HepG2 (cell line): ENCODE measurements around the gene FAAP100. TPM values are rescaled to one million over a fixed set of nuclear protein-coding genes. Genes with fewer than 3 reads are reported as not detected.
A peak's percentile ranks its signal among the peaks of the same experiment; 100 is the strongest.

ENCODE experiments used
- GABPA ChIP-seq, 2 experiments: IDR thresholded peaks; 2 replicates each; pipeline ENCODE4 v1.6.1; 2011 to 2016; ENCODE audit warnings: low read depth in 2 of 2, low read length in 1 of 2, missing biosample characterization in 1 of 2, missing genetic modification characterization in 1 of 2
- GMEB1 ChIP-seq: sonication (generic); formaldehyde crosslinking; IDR thresholded peaks from 2 replicates; pipeline ENCODE4 v1.5.1; 2020; ENCODE audit warnings: missing genetic modification reagents, mild to moderate bottlenecking, borderline replicate concordance
- HMGXB4 ChIP-seq, 2 experiments: sonication (generic) in 1 of 2; formaldehyde crosslinking in 1 of 2; IDR thresholded peaks; 2 replicates each; pipeline versions ENCODE4 v1.4.0 to v1.6.1; 2018 to 2020; ENCODE audit warnings: missing genetic modification reagents in 2 of 2, borderline replicate concordance in 1 of 2, low read depth in 1 of 2, mild to moderate bottlenecking in 1 of 2, missing biosample characterization in 1 of 2
- HOMEZ ChIP-seq: IDR thresholded peaks from 2 replicates; pipeline ENCODE4 v1.6.1; 2016; ENCODE audit warnings: low read depth
- ISL2 ChIP-seq: sonication (generic); formaldehyde crosslinking; IDR thresholded peaks from 2 replicates; pipeline ENCODE4 v1.5.0; 2020; ENCODE audit warnings: missing genetic modification reagents
- KAT8 ChIP-seq: IDR thresholded peaks from 2 replicates; pipeline ENCODE4 v1.6.1; 2016; ENCODE audit warnings: missing genetic modification reagents, missing compliant biosample characterization
- NRL ChIP-seq: sonication (generic); formaldehyde crosslinking; IDR thresholded peaks from 2 replicates; pipeline ENCODE4 v1.5.0; 2020; ENCODE audit warnings: missing genetic modification reagents, mild to moderate bottlenecking, moderate library complexity, borderline replicate concordance
- SMYD3 ChIP-seq: sonication (generic); formaldehyde crosslinking; IDR thresholded peaks from 2 replicates; pipeline ENCODE4 v1.8.1; 2023; ENCODE audit warnings: mild to moderate bottlenecking, missing genetic modification reagents
- SRSF1 ChIP-seq: fragments of 200-400 bp; formaldehyde crosslinking; optimal IDR thresholded peaks from 2 replicates; pipeline ENCODE3; 2017; ENCODE audit warnings: mild to moderate bottlenecking, low read depth, low read length, moderate library complexity
- TEAD3 ChIP-seq: optimal IDR thresholded peaks from 2 replicates; pipeline ENCODE3; 2016; ENCODE audit warnings: borderline replicate concordance
- ZBTB20 ChIP-seq: sonication (generic); formaldehyde crosslinking; IDR thresholded peaks from 2 replicates; pipeline ENCODE4 v1.8.1; 2023; ENCODE audit warnings: missing genetic modification reagents, low read depth, mild to moderate bottlenecking, borderline replicate concordance
- ZFP90 ChIP-seq: sonication (generic); formaldehyde crosslinking; IDR thresholded peaks from 2 replicates; pipeline ENCODE4 v1.8.0; 2022; ENCODE audit warnings: missing genetic modification reagents, mild to moderate bottlenecking, inconsistent platforms, borderline replicate concordance
- ZFX ChIP-seq: sonication (generic); formaldehyde crosslinking; IDR thresholded peaks from 2 replicates; pipeline ENCODE4 v1.4.0; 2020; ENCODE audit warnings: mild to moderate bottlenecking, low read depth, missing genetic modification reagents, moderate library complexity
- ZNF124 ChIP-seq: sonication (generic); formaldehyde crosslinking; IDR thresholded peaks from 2 replicates; pipeline ENCODE4 v1.4.0; 2020; ENCODE audit warnings: missing genetic modification reagents
- ZNF33B ChIP-seq: sonication (generic); formaldehyde crosslinking; IDR thresholded peaks from 2 replicates; pipeline ENCODE4 v1.5.1; 2020; ENCODE audit warnings: mild to moderate bottlenecking, missing genetic modification reagents
- ZNF567 ChIP-seq: sonication (generic); formaldehyde crosslinking; IDR thresholded peaks from 2 replicates; pipeline ENCODE4 v1.8.1; 2023; ENCODE audit warnings: mild to moderate bottlenecking, missing genetic modification reagents, borderline replicate concordance
- polyA plus RNA-seq, 8 experiments: library from polyadenylated mRNA; depleted of rRNA in 3 of 8; stranded (reverse) in 7 of 8; unstranded in 1 of 8; fragments of >200 nt; fragmentation: Illumina TruSeq in 4 of 8; extraction: Trizol in 4 of 8; gene quantifications; 2 replicates each; pipeline versions ENCODE4 v1.2.1 to v1.2.3, GENCODE V29; 2011 to 2016; ENCODE audit warnings: low read depth in 4 of 8, missing spikeins in 1 of 8, mixed read lengths in 1 of 8; ENCODE audit not compliant: insufficient read depth in 1 of 8
- total RNA-seq, 5 experiments: library from RNA; depleted of rRNA; stranded (reverse); fragments of >200 nt; fragmentation: Illumina TruSeq; extraction: Trizol; gene quantifications; 2 replicates each; pipeline ENCODE4 v1.2.3, GENCODE V29; 2016; ENCODE audit warnings: low read depth in 1 of 5
- TF ChIP-seq, protein P1 (sequence below): IDR thresholded peaks from 2 replicates; pipeline ENCODE4 v1.6.1; 2016; ENCODE audit warnings: mild to moderate bottlenecking
- TF ChIP-seq, protein P2 (sequence below): sonication (generic); formaldehyde crosslinking; IDR thresholded peaks from 2 replicates; pipeline ENCODE4 v1.5.1; 2020; ENCODE audit warnings: mild to moderate bottlenecking, missing genetic modification reagents, borderline replicate concordance
- TF ChIP-seq, protein P3 (sequence below): sonication (generic); formaldehyde crosslinking; IDR thresholded peaks from 2 replicates; pipeline ENCODE4 v1.4.0; 2020; ENCODE audit warnings: missing genetic modification reagents

Gene FAAP100
- total and polyA plus RNA-seq, 2 of the 13 experiments (the other 11 are each of a cell fraction or from before 2014, with no cell fraction given), result 7.6 to 20.8 TPM

DNA sequence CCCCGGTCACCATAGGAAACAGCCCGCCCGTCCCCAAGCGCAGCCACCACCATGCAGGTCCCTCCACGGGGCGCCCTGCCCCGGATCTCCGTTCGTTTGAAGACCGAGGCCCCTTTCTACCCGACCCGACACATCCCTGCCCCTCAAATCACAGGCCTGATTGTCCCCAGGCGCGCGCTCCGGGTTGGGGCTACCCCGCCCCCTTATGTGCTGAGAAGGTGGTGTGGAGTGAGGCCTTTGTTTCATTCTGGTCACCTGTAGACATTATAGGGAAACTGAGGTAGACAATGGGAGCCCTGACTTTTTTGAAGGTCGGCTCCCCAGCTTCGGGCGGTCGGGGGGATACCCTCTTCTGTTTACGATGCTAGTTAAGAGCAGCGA, 38.8 kb downstream of the FAAP100 start (continued):
- TF ChIP-seq GABPA (IDR thresholded peaks at IDR 0.05; ENCODE audit: low read depth, low read length) (no peak), GABPA (CRISPR knock-in tag; IDR thresholded peaks at IDR 0.05; ENCODE audit: low read depth) (no peak), ZFP90 (no peak; the same call in 1 of the 2 replicates), HOMEZ (CRISPR knock-in tag) (0 out of 2 replicates have a peak, but pooled peaks have one; percentile 3), KAT8 (CRISPR knock-in tag) (0 out of 2 replicates have a peak, but pooled peaks have one; percentile 16), NRL (CRISPR knock-in tag) (peak; percentile 65; the same call in 1 of the 2 replicates), ZBTB20 (CRISPR knock-in tag) (0 out of 2 replicates have a peak, but pooled peaks have one; percentile 22), GMEB1 (CRISPR knock-in tag) (no peak), ZNF567 (CRISPR knock-in tag) (no peak), TEAD3 (CRISPR knock-in tag) (no peak), ZNF124 (peak; percentile 77), ZFX (peak; percentile 78), HMGXB4 (CRISPR knock-in tag; IDR thresholded peaks at IDR 0.05; ENCODE audit: borderline replicate concordance in 1 of 2, low read depth in 1 of 2) (no peak; a peak in 1 of 4 replicates), SMYD3 (CRISPR knock-in tag) (no peak; the same call in 1 of the 2 replicates), ZNF33B (CRISPR knock-in tag) (no peak), SRSF1 (peak; percentile 3), ISL2 (no peak)
- TF ChIP-seq, protein P1, sequence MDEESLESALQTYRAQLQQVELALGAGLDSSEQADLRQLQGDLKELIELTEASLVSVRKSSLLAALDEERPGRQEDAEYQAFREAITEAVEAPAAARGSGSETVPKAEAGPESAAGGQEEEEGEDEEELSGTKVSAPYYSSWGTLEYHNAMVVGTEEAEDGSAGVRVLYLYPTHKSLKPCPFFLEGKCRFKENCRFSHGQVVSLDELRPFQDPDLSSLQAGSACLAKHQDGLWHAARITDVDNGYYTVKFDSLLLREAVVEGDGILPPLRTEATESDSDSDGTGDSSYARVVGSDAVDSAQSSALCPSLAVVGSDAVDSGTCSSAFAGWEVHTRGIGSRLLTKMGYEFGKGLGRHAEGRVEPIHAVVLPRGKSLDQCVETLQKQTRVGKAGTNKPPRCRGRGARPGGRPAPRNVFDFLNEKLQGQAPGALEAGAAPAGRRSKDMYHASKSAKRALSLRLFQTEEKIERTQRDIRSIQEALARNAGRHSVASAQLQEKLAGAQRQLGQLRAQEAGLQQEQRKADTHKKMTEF (CRISPR knock-in tag), result peak; percentile 54; the same call in 1 of the 2 replicates
- TF ChIP-seq, protein P2, sequence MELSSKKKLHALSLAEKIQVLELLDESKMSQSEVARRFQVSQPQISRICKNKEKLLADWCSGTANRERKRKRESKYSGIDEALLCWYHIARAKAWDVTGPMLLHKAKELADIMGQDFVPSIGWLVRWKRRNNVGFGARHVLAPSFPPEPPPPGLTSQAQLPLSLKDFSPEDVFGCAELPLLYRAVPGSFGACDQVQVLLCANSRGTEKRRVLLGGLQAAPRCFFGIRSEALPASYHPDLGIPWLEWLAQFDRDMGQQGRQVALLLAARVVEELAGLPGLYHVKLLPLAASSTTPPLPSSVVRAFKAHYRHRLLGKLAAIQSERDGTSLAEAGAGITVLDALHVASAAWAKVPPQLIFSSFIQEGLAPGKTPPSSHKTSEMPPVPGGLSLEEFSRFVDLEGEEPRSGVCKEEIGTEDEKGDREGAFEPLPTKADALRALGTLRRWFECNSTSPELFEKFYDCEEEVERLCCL, result 0 out of 2 replicates have a peak, but pooled peaks have one; percentile 71
- TF ChIP-seq, protein P3, sequence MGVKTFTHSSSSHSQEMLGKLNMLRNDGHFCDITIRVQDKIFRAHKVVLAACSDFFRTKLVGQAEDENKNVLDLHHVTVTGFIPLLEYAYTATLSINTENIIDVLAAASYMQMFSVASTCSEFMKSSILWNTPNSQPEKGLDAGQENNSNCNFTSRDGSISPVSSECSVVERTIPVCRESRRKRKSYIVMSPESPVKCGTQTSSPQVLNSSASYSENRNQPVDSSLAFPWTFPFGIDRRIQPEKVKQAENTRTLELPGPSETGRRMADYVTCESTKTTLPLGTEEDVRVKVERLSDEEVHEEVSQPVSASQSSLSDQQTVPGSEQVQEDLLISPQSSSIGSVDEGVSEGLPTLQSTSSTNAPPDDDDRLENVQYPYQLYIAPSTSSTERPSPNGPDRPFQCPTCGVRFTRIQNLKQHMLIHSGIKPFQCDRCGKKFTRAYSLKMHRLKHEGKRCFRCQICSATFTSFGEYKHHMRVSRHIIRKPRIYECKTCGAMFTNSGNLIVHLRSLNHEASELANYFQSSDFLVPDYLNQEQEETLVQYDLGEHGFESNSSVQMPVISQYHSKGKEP (CRISPR knock-in tag), result no peak
